Gastroesophageal sphincter (tissue), 3 donors: ENCODE data around the gene TRPM5.
"Not testable (repeated sequence)": the region's sequence is repeated elsewhere in the genome, so short reads cannot be mapped to it uniquely, and the experiment has no call there.

Experiments used
- POLR2A ChIP-seq, 2 donors: fragments of 450-650 bp; IDR thresholded peaks; one replicate each; pipeline ENCODE4 v1.6.1; 2017; ENCODE audit warnings: antibody characterized with exemption in 2 of 2, mild to moderate bottlenecking in 2 of 2, moderate library complexity in 1 of 2
- TF ChIP-seq, protein P1 (sequence below), 4 experiments: fragments of 200-600 bp in 2 of 4; fragments of 450-650 bp in 2 of 4; sonication (generic) in 1 of 4; IDR thresholded peaks; one replicate each; pipeline ENCODE4 v1.5.1; 2017 to 2019; ENCODE audit warnings: antibody characterized with exemption in 4 of 4, mild to moderate bottlenecking in 2 of 4, moderate library complexity in 2 of 4

DNA sequence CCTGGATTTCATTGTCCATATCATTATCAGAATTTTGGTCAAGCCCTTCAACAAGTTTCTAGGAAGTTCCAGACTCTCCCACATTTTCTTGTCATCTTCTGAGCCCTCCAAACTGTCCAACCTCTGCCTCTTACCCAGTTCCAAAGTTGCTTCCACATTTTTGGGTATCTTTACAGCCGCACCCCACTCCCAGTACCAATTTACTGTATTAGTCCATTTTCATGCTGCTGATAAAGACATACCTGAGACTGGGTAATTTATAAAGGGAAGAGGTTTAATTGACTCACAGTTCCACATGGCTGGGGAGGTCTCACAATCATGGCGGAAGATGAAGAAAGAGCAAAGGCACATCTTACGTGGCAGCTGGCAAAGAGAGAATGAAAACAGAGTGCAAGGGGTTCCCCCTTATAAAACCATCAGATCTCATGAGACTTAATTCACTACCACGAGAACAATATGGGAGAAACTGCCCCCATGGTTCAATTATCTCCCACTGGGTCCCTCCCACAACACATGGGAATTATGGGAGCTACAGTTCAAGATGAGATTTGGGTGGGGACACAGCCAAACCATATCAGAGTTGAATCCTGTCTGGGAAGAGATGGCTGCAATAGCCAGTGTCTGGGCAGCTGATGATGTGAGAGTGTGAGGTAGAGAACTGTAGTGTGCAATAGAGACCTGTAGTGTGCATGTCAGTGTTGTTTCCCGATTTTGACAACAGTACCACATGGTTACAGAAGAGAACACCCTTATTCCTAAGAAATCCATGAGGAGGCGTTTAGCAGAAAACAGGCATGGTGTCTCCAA, 36.0 kb upstream of the TRPM5 start:
- TF ChIP-seq POLR2A (IDR thresholded peaks at IDR 0.05), result not testable (repeated sequence)
- TF ChIP-seq, protein P1, sequence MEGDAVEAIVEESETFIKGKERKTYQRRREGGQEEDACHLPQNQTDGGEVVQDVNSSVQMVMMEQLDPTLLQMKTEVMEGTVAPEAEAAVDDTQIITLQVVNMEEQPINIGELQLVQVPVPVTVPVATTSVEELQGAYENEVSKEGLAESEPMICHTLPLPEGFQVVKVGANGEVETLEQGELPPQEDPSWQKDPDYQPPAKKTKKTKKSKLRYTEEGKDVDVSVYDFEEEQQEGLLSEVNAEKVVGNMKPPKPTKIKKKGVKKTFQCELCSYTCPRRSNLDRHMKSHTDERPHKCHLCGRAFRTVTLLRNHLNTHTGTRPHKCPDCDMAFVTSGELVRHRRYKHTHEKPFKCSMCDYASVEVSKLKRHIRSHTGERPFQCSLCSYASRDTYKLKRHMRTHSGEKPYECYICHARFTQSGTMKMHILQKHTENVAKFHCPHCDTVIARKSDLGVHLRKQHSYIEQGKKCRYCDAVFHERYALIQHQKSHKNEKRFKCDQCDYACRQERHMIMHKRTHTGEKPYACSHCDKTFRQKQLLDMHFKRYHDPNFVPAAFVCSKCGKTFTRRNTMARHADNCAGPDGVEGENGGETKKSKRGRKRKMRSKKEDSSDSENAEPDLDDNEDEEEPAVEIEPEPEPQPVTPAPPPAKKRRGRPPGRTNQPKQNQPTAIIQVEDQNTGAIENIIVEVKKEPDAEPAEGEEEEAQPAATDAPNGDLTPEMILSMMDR (IDR thresholded peaks at IDR 0.05), result not testable (repeated sequence)
